C4-2B (cell line): ENCODE data around the gene CDC14B.

Experiments
- CTCF ChIP-seq: fragments of 450-650 bp; conservative IDR thresholded peaks from 2 replicates; pipeline ENCODE4 v1.5.1; 2017; ENCODE audit warnings: mild to moderate bottlenecking
- ZFX ChIP-seq: fragments of 450-650 bp; IDR thresholded peaks from 2 replicates; pipeline ENCODE4 v1.6.1; 2017

GRCh38 chr9:96483733-96484390, 135.8 kb downstream of the CDC14B start:
- TF ChIP-seq CTCF (no peak), ZFX (no peak)
